Loucy (cell line): ENCODE results near the gene GDAP1L1.

Source experiments
- H2AFZ ChIP-seq: fragments of 200-600 bp; sonication (generic); 2 replicates; pipeline ENCODE4 v1.6.0; 2016; ENCODE audit warnings: antibody characterized with exemption, mild to moderate bottlenecking, low read length, moderate library complexity
- H3F3A ChIP-seq: fragments of 200-600 bp; 2 replicates; pipeline ENCODE4 v1.6.0; 2016; ENCODE audit warnings: antibody characterized with exemption, low read depth, mild to moderate bottlenecking
- H3K27me3 ChIP-seq: fragments of 200-600 bp; sonication (generic); 2 replicates; pipeline ENCODE4 v1.6.1; 2014; ENCODE audit warnings: low read length, mild to moderate bottlenecking; ENCODE audit not compliant: insufficient read depth, poor library complexity, severe bottlenecking
- H3K36me3 ChIP-seq: fragments of 200-600 bp; sonication (generic); 2 replicates; pipeline ENCODE4 v1.6.1; 2016; ENCODE audit warnings: low read length; ENCODE audit not compliant: insufficient read depth
- H3K4me1 ChIP-seq: fragments of 200-600 bp; sonication (generic); 2 replicates; pipeline ENCODE4 v1.5.1; 2014; ENCODE audit warnings: low read length, mild to moderate bottlenecking; ENCODE audit not compliant: insufficient read depth, poor library complexity, severe bottlenecking
- H3K4me2 ChIP-seq: fragments of 200-600 bp; sonication (generic); 2 replicates; pipeline ENCODE4 v1.6.0; 2014; ENCODE audit warnings: antibody characterized with exemption, low read length, low read depth, mild to moderate bottlenecking; ENCODE audit not compliant: poor library complexity, severe bottlenecking
- H3K4me3 ChIP-seq: fragments of 200-600 bp; sonication (generic); 2 replicates; pipeline ENCODE4 v1.5.1; 2014; ENCODE audit warnings: low read length, mild to moderate bottlenecking, mixed read lengths; ENCODE audit not compliant: poor library complexity, severe bottlenecking
- H3K79me2 ChIP-seq: fragments of 200-600 bp; sonication (generic); 2 replicates; pipeline ENCODE4 v1.6.1; 2014; ENCODE audit warnings: low read length; ENCODE audit not compliant: insufficient read depth
- H3K9ac ChIP-seq: fragments of 200-600 bp; sonication (generic); 2 replicates; pipeline ENCODE4 v1.6.0; 2014; ENCODE audit warnings: mild to moderate bottlenecking, low read depth, low read length, moderate library complexity; ENCODE audit not compliant: poor library complexity, severe bottlenecking
- H3K9me2 ChIP-seq: fragments of 200-600 bp; sonication (generic); replicated peaks from 2 replicates; pipeline ENCODE4 v1.6.1; 2016; ENCODE audit warnings: low read depth, low read length, mixed read lengths
- H3K9me3 ChIP-seq: fragments of 200-600 bp; sonication (generic); 2 replicates; pipeline ENCODE4 v1.6.1; 2014; ENCODE audit warnings: mild to moderate bottlenecking, antibody characterized with exemption, low read length, low read depth; ENCODE audit not compliant: insufficient read depth
- H4K20me1 ChIP-seq: fragments of 200-600 bp; sonication (generic); 2 replicates; pipeline ENCODE4 v1.6.0; 2014; ENCODE audit warnings: antibody characterized with exemption, low read length, mild to moderate bottlenecking; ENCODE audit not compliant: insufficient read depth, poor library complexity, severe bottlenecking
- CTCF ChIP-seq: fragments of 200-600 bp; sonication (generic); conservative IDR thresholded peaks from 2 replicates; pipeline ENCODE4 v1.5.1; 2014; ENCODE audit warnings: mild to moderate bottlenecking, antibody characterized with exemption, low read length
- EZH2phosphoT487 ChIP-seq: fragments of 200-600 bp; IDR thresholded peaks from 2 replicates; pipeline ENCODE4 v1.6.1; 2018; ENCODE audit warnings: antibody characterized with exemption, mild to moderate bottlenecking, moderate library complexity, borderline replicate concordance

GDAP1L1 gene

DNA sequence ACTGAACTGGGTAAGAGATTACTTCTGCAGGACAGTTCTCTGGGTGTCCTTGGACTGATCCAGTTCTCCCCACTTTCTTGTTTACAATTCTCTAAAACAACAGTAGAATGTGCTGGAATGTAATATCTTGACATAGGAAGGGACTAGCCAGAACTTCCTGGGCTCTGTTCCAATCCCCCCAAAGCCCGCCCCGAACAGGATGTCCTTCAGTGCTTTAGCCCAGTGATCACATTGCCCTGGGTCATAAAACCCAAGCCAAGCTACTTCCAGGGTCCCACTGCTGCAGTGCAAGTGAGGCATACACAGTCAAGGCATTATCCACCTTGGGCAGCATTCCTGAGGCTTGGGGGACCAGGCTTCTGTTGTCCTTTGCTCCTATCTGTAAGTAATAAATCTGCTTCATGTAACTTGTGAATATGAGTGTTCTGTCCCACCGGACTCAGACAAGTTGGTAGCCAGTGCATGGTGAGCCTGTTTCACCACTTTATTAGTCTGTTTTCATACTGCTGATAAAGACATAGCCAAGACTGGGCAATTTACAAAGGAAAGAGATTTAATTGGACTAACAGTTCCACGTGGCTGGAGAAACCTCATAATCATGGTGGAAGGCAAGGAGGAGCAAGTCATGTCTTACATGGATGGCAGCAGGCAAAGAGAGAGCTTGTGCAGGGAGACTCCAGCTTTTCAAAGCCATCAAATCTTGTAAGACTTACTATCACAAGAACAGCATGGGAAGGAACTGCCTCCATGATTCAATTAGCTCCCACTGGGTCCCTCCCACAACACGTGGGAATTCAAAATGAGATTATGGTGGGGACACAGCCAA is 40.4 kb downstream of the GDAP1L1 start:
- Histone ChIP-seq H3K9ac (no peak overlapping the region), H3K9me2 (no peaks in the 10 kb centered on the region), H3K9me3 (no peaks in the 10 kb centered on the region), H3F3A (no peaks in the 10 kb centered on the region), H4K20me1 (no peaks in the 10 kb centered on the region), H2AFZ (no peak overlapping the region), H3K27me3 (no peaks in the 10 kb centered on the region), H3K36me3 (no peaks in the 10 kb centered on the region), H3K4me3 (no peak overlapping the region), H3K79me2 (no peaks in the 10 kb centered on the region), H3K4me1 (no peaks in the 10 kb centered on the region), H3K4me2 (no peak overlapping the region)
- TF ChIP-seq EZH2phosphoT487 = no peak
- TF ChIP-seq CTCF = no peak

DNA sequence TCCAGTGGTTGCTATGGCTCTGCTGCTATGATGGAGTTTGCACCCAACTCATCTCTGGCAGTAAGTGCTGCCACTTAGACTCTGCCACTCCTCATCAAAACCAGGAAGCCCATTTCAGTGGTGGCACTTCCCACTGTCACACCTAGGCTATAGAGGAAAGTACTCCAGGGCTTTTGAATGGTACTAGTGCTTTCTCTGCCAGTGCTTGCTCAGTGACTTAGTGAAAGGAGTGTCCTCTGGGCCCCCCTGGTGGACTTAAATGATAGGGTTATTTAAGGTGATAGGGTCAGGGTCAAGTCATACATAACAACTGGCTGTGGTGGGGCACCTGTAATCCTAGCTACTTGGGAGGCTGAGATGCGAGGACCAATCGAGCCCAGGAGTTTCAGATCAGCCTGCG is 41.1 kb downstream of the GDAP1L1 start:
- no peaks in the 10 kb centered on the region for H3K4me1 ChIP-seq
- H3K36me3 ChIP-seq = no peaks in the 10 kb centered on the region
- H4K20me1 ChIP-seq = no peaks in the 10 kb centered on the region
- no peak overlapping the region for H3K9ac ChIP-seq
- TF ChIP-seq EZH2phosphoT487 (no peak), CTCF (peak; percentile 23)
- H3K4me2 ChIP-seq = no peak overlapping the region
- H3K4me3 ChIP-seq = no peak overlapping the region
- H3F3A ChIP-seq = no peaks in the 10 kb centered on the region
- no peak overlapping the region for H2AFZ ChIP-seq
- H3K9me3 ChIP-seq = no peaks in the 10 kb centered on the region
- H3K79me2 ChIP-seq = no peaks in the 10 kb centered on the region
- H3K9me2 ChIP-seq = no peaks in the 10 kb centered on the region
- no peaks in the 10 kb centered on the region for H3K27me3 ChIP-seq

DNA sequence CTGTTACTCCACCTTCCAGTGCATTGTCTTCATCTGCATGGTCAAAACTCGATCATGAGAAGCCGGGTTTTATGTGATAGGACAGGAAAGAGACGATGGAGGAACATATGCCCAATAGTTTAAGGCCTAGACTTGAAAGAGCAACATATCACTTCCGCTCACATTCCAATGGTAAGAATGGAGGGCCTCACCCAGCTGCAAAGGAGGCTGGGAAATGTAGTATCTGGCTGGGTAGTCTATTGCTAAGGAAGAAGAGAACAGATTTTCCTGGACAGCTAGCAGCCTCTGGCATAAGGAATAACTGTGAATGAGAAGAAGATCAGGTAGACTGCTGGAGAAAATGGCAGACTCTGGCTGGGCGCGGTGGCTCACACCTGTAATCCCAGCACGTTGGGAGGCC is 44.6 kb downstream of the GDAP1L1 start:
- no peaks in the 10 kb centered on the region for H3K9me2 ChIP-seq
- H4K20me1 ChIP-seq = no peaks in the 10 kb centered on the region
- H3K9me3 ChIP-seq = no peaks in the 10 kb centered on the region
- H3K4me2 ChIP-seq = no peak overlapping the region
- H3K79me2 ChIP-seq = no peaks in the 10 kb centered on the region
- H3K27me3 ChIP-seq = no peaks in the 10 kb centered on the region
- H3K36me3 ChIP-seq = no peaks in the 10 kb centered on the region
- H3K4me3 ChIP-seq = no peak overlapping the region
- TF ChIP-seq CTCF (no peak), EZH2phosphoT487 (no peak)
- H3K9ac ChIP-seq = no peak overlapping the region
- H2AFZ ChIP-seq = no peak overlapping the region
- no peaks in the 10 kb centered on the region for H3F3A ChIP-seq
- H3K4me1 ChIP-seq = no peaks in the 10 kb centered on the region
